ENCODE data around the gene NTMT1.

Gene NTMT1

GRCh38 chr9:129640871-129641749, 15.1 kb downstream of the NTMT1 start:
- Mint-ChIP-seq H3K4me3 (peak overlapping the region; percentile 87), H3K36me3 (ENCODE audit: low read depth) (peaks cover 12% of the 10 kb centered on the region), H3K4me1 (ENCODE audit: low read depth) (peaks cover 9% of the 10 kb centered on the region), H3K27ac (peak overlapping the region; percentile 74), H3K9me3 (no peaks in the 10 kb centered on the region), H3K27me3 (ENCODE audit: low read depth) (no peaks in the 10 kb centered on the region)
- DNase-seq (ENCODE audit: low spot score), result no peak

GRCh38 chr9:129641750-129642585, 16.0 kb downstream of the NTMT1 start, which contains the start of gene ASB6:
Gene ASB6 (minus strand): TSS chr9:129642151. CDS start chr9:129641999, 152 bp downstream.
- Mint-ChIP-seq H3K36me3 (ENCODE audit: low read depth) (peaks cover 12% of the 10 kb centered on the region), H3K4me3 (peak within 1 kb of the TSS; percentile 87), H3K4me1 (ENCODE audit: low read depth) (peaks cover 9% of the 10 kb centered on the region), H3K27ac (peak within 1 kb of the TSS; percentile 84), H3K9me3 (no peaks in the 10 kb centered on the region), H3K27me3 (ENCODE audit: low read depth) (no peaks in the 10 kb centered on the region)
- DNase-seq (ENCODE audit: low spot score), result peak; percentile 99

DNA sequence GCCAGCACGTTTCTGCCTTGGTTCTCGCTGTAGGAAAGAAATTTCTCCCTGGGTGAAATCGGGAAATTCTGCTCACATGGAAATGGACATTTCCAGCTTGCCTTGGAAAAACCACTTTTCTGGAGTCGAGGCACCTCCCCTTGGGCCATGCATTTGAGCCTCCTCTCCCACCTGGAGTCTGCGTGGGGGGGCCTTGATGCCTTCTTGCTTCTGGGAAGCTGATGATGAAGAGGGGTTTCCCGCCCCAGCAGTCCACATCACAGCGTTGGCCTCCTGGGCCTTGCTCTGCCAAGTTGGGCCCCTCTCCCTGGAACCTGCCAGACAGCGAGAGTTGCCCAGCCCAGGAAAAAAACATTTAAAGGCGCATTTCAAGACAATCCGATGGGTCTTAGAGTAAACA, 17.7 kb downstream of the NTMT1 start:
- Mint-ChIP-seq H3K9me3 (no peaks in the 10 kb centered on the region), H3K27ac (no peak overlapping the region), H3K4me3 (no peak overlapping the region), H3K4me1 (ENCODE audit: low read depth) (peaks cover 9% of the 10 kb centered on the region), H3K36me3 (ENCODE audit: low read depth) (peaks cover 1% of the 10 kb centered on the region), H3K27me3 (ENCODE audit: low read depth) (no peaks in the 10 kb centered on the region)
- no peak for DNase-seq (ENCODE audit: low spot score)

- no peak for DNase-seq (ENCODE audit: low spot score)
- no peak overlapping the region for H3K4me3 Mint-ChIP-seq
- no peaks in the 10 kb centered on the region for H3K27me3 Mint-ChIP-seq (ENCODE audit: low read depth)
- peaks cover 1% of the 10 kb centered on the region for H3K36me3 Mint-ChIP-seq (ENCODE audit: low read depth)
- no peaks in the 10 kb centered on the region for H3K9me3 Mint-ChIP-seq
- no peak overlapping the region for H3K27ac Mint-ChIP-seq
- H3K4me1 Mint-ChIP-seq (ENCODE audit: low read depth), result peaks cover 9% of the 10 kb centered on the region
These were observed 18.4 kb downstream of the NTMT1 start for GRCh38 chr9:129644365-129644764.

- Mint-ChIP-seq H3K27me3 (ENCODE audit: low read depth) (no peaks in the 10 kb centered on the region), H3K9me3 (no peaks in the 10 kb centered on the region), H3K4me1 (ENCODE audit: low read depth) (peaks cover 9% of the 10 kb centered on the region), H3K4me3 (no peak overlapping the region), H3K27ac (no peak overlapping the region), H3K36me3 (ENCODE audit: low read depth) (no peaks in the 10 kb centered on the region)
- DNase-seq (ENCODE audit: low spot score), result no peak
These were observed 18.9 kb downstream of the NTMT1 start for GRCh38 chr9:129644902-129645301.

DNA sequence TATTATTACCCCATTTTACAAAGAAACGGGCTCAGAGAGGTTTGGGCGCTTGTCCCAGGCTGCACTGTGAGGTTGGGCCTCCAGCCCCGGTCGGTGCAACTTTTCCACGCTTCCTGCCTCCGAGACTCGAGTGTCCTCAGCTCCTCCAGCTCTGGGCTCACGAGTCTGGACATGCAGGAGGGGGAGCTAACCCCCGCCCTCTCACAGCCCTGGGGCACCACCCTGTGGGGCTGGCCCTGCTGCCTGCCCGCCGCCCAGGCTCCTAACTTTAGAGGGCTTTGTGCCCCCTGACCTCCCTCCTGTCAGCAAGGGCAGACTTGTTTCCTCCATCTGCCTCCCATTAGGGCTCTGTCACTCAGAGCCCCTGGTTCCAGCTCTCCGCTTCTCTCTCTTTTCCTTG, 20.3 kb downstream of the NTMT1 start:
- Mint-ChIP-seq H3K27me3 (ENCODE audit: low read depth) (no peaks in the 10 kb centered on the region), H3K36me3 (ENCODE audit: low read depth) (no peaks in the 10 kb centered on the region), H3K9me3 (no peaks in the 10 kb centered on the region), H3K4me3 (no peak overlapping the region), H3K27ac (no peak overlapping the region), H3K4me1 (ENCODE audit: low read depth) (peaks cover 4% of the 10 kb centered on the region)
- DNase-seq (ENCODE audit: low spot score), result no peak

DNA sequence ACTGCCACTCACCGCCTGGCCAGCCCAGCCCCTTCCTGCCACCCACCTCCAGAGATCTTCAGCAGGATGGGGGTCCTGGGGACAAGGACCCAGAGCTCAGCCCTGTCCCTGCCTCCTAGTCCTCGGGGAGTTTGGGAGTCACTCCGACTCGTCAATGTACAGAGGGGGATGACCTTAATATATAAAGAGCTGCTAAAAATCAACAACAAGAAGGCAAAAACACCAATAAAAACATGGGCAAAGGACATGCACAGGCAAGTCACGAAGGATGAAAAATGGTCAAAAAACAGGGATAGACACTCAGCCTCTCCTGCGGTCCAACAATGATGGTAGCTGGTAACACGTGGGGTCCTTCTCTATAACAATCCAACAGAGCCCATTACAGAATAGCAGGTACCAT, 20.7 kb downstream of the NTMT1 start:
- no peaks in the 10 kb centered on the region for H3K9me3 Mint-ChIP-seq

DNA sequence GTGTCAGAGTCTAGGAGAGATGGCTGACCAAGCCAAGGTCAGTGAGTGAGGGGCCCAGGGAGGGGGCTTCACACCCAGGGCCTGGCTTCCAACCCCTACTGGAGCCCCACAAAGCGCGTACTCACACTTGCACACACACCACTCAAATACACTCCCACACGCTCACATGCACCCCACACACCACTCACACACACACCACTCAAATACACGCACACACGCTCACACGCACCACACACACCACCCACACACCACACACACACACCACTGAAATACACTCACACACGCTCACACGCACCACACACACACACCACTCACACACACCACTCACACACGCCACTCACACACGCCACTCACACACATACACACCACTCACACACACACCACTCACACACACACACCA, 21.7 kb downstream of the NTMT1 start:
- no peak overlapping the region for H3K27ac Mint-ChIP-seq
- DNase-seq (ENCODE audit: low spot score), result no peak
- H3K9me3 Mint-ChIP-seq, result no peaks in the 10 kb centered on the region
- H3K36me3 Mint-ChIP-seq (ENCODE audit: low read depth), result no peaks in the 10 kb centered on the region
- no peaks in the 10 kb centered on the region for H3K4me1 Mint-ChIP-seq (ENCODE audit: low read depth)
- H3K4me3 Mint-ChIP-seq, result no peak overlapping the region
- no peaks in the 10 kb centered on the region for H3K27me3 Mint-ChIP-seq (ENCODE audit: low read depth)

More for the DNA sequence above, 20.7 kb downstream of the NTMT1 start:
- peaks cover 2% of the 10 kb centered on the region for H3K4me1 Mint-ChIP-seq (ENCODE audit: low read depth)
- peak overlapping the region; percentile 43 for H3K27ac Mint-ChIP-seq
- no peak for DNase-seq (ENCODE audit: low spot score)
- H3K4me3 Mint-ChIP-seq, result no peak overlapping the region
- no peaks in the 10 kb centered on the region for H3K36me3 Mint-ChIP-seq (ENCODE audit: low read depth)
- no peaks in the 10 kb centered on the region for H3K27me3 Mint-ChIP-seq (ENCODE audit: low read depth)

DNA sequence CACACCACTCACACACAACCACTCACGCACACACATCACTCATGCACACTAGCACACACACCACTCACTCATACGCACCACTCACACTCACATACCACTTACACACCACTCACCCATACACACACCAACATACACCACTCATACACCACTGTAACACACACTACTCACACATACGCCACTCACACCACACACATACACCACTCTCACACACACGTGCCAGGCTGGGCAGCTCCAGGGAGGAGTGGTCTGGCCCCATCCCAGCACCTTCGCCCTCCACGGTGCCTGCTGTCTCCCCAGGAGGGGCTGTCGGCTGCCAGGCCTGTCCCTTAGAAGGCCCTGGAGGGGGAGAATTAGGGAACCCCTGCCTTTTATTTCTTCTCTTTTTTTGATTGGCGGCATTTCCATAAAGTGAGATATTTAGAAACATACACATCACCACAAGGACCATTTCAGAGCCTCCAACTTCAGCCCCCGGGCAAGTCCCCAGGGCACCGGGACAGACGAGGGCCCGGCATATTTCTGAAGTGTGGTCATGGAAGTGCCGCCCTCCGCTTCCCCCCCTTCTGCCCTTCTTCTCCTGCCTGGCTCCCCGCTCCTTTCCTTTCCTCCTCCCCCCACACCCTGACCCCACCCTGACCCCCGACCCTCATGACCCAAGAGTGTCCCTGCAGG, 22.3 kb downstream of the NTMT1 start:
- Mint-ChIP-seq H3K4me3 (no peak overlapping the region), H3K36me3 (ENCODE audit: low read depth) (no peaks in the 10 kb centered on the region), H3K27me3 (ENCODE audit: low read depth) (no peaks in the 10 kb centered on the region), H3K9me3 (no peaks in the 10 kb centered on the region), H3K4me1 (ENCODE audit: low read depth) (no peaks in the 10 kb centered on the region), H3K27ac (no peak overlapping the region)
- DNase-seq (ENCODE audit: low spot score), result no peak

DNA sequence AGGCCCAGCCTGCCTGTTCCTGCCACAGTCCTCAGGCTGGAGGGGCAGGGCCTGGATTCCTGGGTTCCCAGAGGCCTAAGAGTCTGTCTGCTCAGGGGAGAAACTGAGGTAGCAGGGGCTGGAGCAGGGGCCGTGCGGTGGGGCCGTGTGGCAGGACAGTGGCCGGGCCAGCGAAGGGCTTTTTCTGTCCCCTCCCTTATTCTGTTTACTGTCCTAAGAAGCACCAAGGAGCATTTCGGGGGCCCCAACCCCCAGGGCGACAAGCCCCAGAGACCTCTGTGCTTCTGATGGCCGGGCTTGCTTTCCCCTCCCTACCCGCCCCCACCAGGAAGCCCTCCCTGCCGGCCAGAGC, 22.8 kb downstream of the NTMT1 start:
- H3K4me3 Mint-ChIP-seq, result no peak overlapping the region
- no peak for DNase-seq (ENCODE audit: low spot score)
- no peaks in the 10 kb centered on the region for H3K9me3 Mint-ChIP-seq
- H3K36me3 Mint-ChIP-seq (ENCODE audit: low read depth), result no peaks in the 10 kb centered on the region
- no peak overlapping the region for H3K27ac Mint-ChIP-seq
- H3K27me3 Mint-ChIP-seq (ENCODE audit: low read depth), result peaks cover 2% of the 10 kb centered on the region
- H3K4me1 Mint-ChIP-seq (ENCODE audit: low read depth), result no peaks in the 10 kb centered on the region

GRCh38 chr9:129649726-129650679, 24.0 kb downstream of the NTMT1 start:
- H3K36me3 Mint-ChIP-seq (ENCODE audit: low read depth), result no peaks in the 10 kb centered on the region
- no peak for DNase-seq (ENCODE audit: low spot score)
- peaks cover 2% of the 10 kb centered on the region for H3K27me3 Mint-ChIP-seq (ENCODE audit: low read depth)
- no peak overlapping the region for H3K4me3 Mint-ChIP-seq
- no peaks in the 10 kb centered on the region for H3K9me3 Mint-ChIP-seq
- no peaks in the 10 kb centered on the region for H3K4me1 Mint-ChIP-seq (ENCODE audit: low read depth)
- H3K27ac Mint-ChIP-seq, result no peak overlapping the region

DNA sequence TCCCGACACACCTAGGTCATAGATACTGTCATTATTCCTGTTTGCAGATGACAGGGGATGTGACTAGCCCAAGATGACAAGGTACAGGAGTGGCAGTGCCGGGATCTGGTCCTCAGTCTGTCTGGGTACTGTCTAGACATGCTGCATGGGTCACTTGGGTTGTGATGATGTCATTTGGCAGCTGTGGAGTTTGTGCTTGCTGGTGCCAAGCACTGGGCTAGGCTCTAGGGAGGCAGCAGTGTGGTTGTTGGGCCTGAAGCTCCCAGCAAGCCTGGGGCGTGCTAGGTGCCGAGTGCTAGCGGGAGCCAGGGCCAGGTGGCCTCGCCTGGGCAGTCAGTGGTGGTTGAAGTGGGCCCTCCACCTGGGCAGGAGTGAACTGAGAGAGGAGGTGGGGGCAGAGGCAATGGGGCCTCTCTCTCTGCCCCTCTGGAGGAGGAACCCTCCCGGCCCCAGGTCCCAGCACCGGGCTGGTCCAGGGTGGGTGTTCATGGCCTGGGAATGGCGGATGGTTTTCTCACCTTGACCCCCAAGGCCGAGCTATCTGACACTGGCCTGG, 24.8 kb downstream of the NTMT1 start:
- Mint-ChIP-seq H3K36me3 (ENCODE audit: low read depth) (no peaks in the 10 kb centered on the region), H3K4me3 (no peak overlapping the region)

More for the DNA sequence above, 24.8 kb downstream of the NTMT1 start:
- Mint-ChIP-seq H3K27ac (no peak overlapping the region), H3K9me3 (no peaks in the 10 kb centered on the region), H3K27me3 (ENCODE audit: low read depth) (peaks cover 2% of the 10 kb centered on the region), H3K4me1 (ENCODE audit: low read depth) (no peaks in the 10 kb centered on the region)
- no peak for DNase-seq (ENCODE audit: low spot score)

Measured in T-helper 2 cell treated with Interferon-gamma antibody and Interleukin-4, amounts not matched to agents 5 μg/mL and 100 μg/mL, for 36 hours (primary cell).